NCI-H460 (cell line): ENCODE measurements around the gene CCT5. TPM values are rescaled to one million over a fixed set of nuclear protein-coding genes. Genes with fewer than 3 reads are reported as not detected.

Source experiments
- small RNA-seq, 2 experiments: library from RNA; depleted of rRNA; stranded (forward); fragments of <200 nt; gene quantifications; one replicate each; pipeline ENCODE3, GENCODE V24; 2014
- total RNA-seq: library from RNA; depleted of rRNA; stranded (reverse); fragments of >200 nt; shearing (Covaris generic); gene quantifications from 2 replicates; pipeline ENCODE4 v1.2.3, GENCODE V29; 2014; rRNA removed

CCT5 gene
- total RNA-seq, 1 experiment from 2014 or later, result 680 TPM

Small RNA genes lying within 50 kb of the gene (small RNA-seq; reads per million reads assigned to genes)
- 0 reads per million in 2 experiments for gene RF00019

Other genes starting within 250 kb of the CCT5 start
- 17.3 and 18.9 TPM in 2 replicates for gene ATPSCKMT, start 392 bp upstream of the CCT5 start, total RNA-seq
- 13.5 and 18.2 TPM in 2 replicates for gene CMBL, start 57.6 kb downstream of the CCT5 start, total RNA-seq
- gene MARCHF6, start 103.4 kb downstream of the CCT5 start, total RNA-seq, result 39.5 and 49.8 TPM in 2 replicates
- 0.35 and 0.49 TPM in 2 replicates for gene ROPN1L, start 191.6 kb downstream of the CCT5 start, total RNA-seq